H1 (cell line): ENCODE measurements around the gene IGFBP1. TPM values are rescaled to one million over a fixed set of nuclear protein-coding genes. Genes with fewer than 3 reads are reported as not detected.

Source experiments
- ATF2 ChIP-seq: IDR thresholded peaks from 2 replicates; pipeline ENCODE4 v1.6.1; 2012; ENCODE audit warnings: low read length, inconsistent platforms
- ATF3 ChIP-seq: IDR thresholded peaks from 2 replicates; pipeline ENCODE4 v1.6.1; 2011; ENCODE audit warnings: low read depth, mild to moderate bottlenecking, low read length; ENCODE audit not compliant: insufficient read depth
- BRCA1 ChIP-seq: IDR thresholded peaks from 2 replicates; pipeline ENCODE4 v1.6.1; 2012; ENCODE audit warnings: low read depth, low read length, improper control_type of control experiment
- CHD1 ChIP-seq: IDR thresholded peaks from 2 replicates; pipeline ENCODE4 v1.6.1; 2012; ENCODE audit warnings: low read depth, low read length, improper control_type of control experiment
- CHD2 ChIP-seq: IDR thresholded peaks from 2 replicates; pipeline ENCODE4 v1.6.1; 2012; ENCODE audit warnings: low read length, improper control_type of control experiment
- CREB1 ChIP-seq: IDR thresholded peaks from 2 replicates; pipeline ENCODE4 v1.6.1; 2012; ENCODE audit warnings: inconsistent platforms
- GTF2F1 ChIP-seq: IDR thresholded peaks from 2 replicates; pipeline ENCODE4 v1.6.1; 2012; ENCODE audit warnings: low read depth, low read length, improper control_type of control experiment, borderline replicate concordance
- HDAC2 ChIP-seq, 2 experiments: fragments of 300-600 bp in 1 of 2; sonication (generic) in 1 of 2; IDR thresholded peaks; 2 replicates each; pipeline ENCODE4 v1.6.1; 2011 to 2012; ENCODE audit warnings: low read depth in 2 of 2, low read length in 2 of 2, mild to moderate bottlenecking in 2 of 2, moderate library complexity in 2 of 2, borderline replicate concordance in 1 of 2, inconsistent platforms in 1 of 2
- JUND ChIP-seq: IDR thresholded peaks from 2 replicates; pipeline ENCODE4 v1.6.1; 2011; ENCODE audit warnings: mild to moderate bottlenecking, improper control_type of control experiment, low read length
- KDM4A ChIP-seq: IDR thresholded peaks from one replicate; pipeline ENCODE4 v1.7.1; 2012; ENCODE audit warnings: low read depth, mild to moderate bottlenecking, moderate library complexity, low read length, inconsistent platforms; ENCODE audit not compliant: severe bottlenecking
- NRF1 ChIP-seq: IDR thresholded peaks from 2 replicates; pipeline ENCODE4 v1.6.1; 2011; ENCODE audit warnings: mild to moderate bottlenecking, low read depth, low read length, improper control_type of control experiment
- PHF8 ChIP-seq: fragments of 200-600 bp; sonication (generic); conservative IDR thresholded peaks from 2 replicates; pipeline ENCODE4 v1.7.1; 2012; ENCODE audit warnings: low read depth, mild to moderate bottlenecking, inconsistent platforms, low read length, moderate library complexity
- POLR2A ChIP-seq, 2 experiments: IDR thresholded peaks; 1 replicate in 1 of 2; 2 replicates in 1 of 2; pipeline ENCODE4 v1.6.1; 2011; ENCODE audit warnings: low read depth in 2 of 2, low read length in 2 of 2, mild to moderate bottlenecking in 2 of 2; ENCODE audit errors: control extremely low read depth in 1 of 2
- RFX5 ChIP-seq: IDR thresholded peaks from 2 replicates; pipeline ENCODE4 v1.6.1; 2011; ENCODE audit warnings: low read depth, low read length, improper control_type of control experiment, borderline replicate concordance
- RXRA ChIP-seq: IDR thresholded peaks from 2 replicates; pipeline ENCODE4 v1.6.1; 2011; ENCODE audit warnings: low read depth, mild to moderate bottlenecking, low read length, moderate library complexity; ENCODE audit not compliant: insufficient read depth
- SIX5 ChIP-seq: IDR thresholded peaks from 2 replicates; pipeline ENCODE4 v1.6.1; 2011; ENCODE audit warnings: mild to moderate bottlenecking, low read depth, low read length
- TAF7 ChIP-seq: optimal IDR thresholded peaks from 2 replicates; pipeline ENCODE3; 2011; ENCODE audit warnings: low read depth, mild to moderate bottlenecking, inconsistent platforms, low read length, moderate library complexity, borderline replicate concordance
- TBP ChIP-seq: IDR thresholded peaks from 2 replicates; pipeline ENCODE4 v1.6.1; 2011; ENCODE audit warnings: low read depth, low read length, improper control_type of control experiment
- polyA plus RNA-seq, 7 experiments: library from polyadenylated mRNA; depleted of rRNA in 3 of 7; stranded (reverse) in 5 of 7; unstranded in 2 of 7; fragments of >200 nt in 5 of 7; fragments of 200-250 nt in 2 of 7; gene quantifications; 1 replicate in 5 of 7; 2 replicates in 1 of 7; 4 replicates in 1 of 7; pipeline versions ENCODE4 v1.2.1 to v1.2.3, GENCODE V29; 2011 to 2013; ENCODE audit warnings: missing spikeins in 2 of 7, mixed read lengths in 2 of 7
- total RNA-seq: library from RNA; stranded (reverse); fragmentation: NEBNext Ultra II Directional; extraction: Animal tissue kit (Norgen Biotek cat#: 25700); gene quantifications from 2 replicates; pipeline ENCODE4 v1.2.1, GENCODE V29; 2021

IGFBP1 gene
- total and polyA plus RNA-seq, 2 of the 8 experiments (the other 6 are each of a cell fraction or from before 2014, with no cell fraction given) = not detected

- peak; percentile 26; the same call in 1 of the 2 replicates for TF ChIP-seq NRF1
- TF ChIP-seq KDM4A = peak; percentile 95
- TF ChIP-seq BRCA1 = no peak
- no peak for TF ChIP-seq CHD2
- TF ChIP-seq HDAC2 (IDR thresholded peaks at IDR 0.05; ENCODE audit: borderline replicate concordance in 1 of 2, low read depth in 2 of 2, low read length in 2 of 2) = no peak
- TF ChIP-seq TBP = peak; percentile 65; the same call in 1 of the 2 replicates
- no peak for TF ChIP-seq GTF2F1
- TF ChIP-seq POLR2A (IDR thresholded peaks at IDR 0.05; ENCODE audit: control extremely low read depth in 1 of 2, low read depth in 2 of 2, low read length in 2 of 2) = no peak; a peak in 1 of 3 replicates
- no peak for TF ChIP-seq JUND
- TF ChIP-seq CREB1 = peak; percentile 80
- no peak for TF ChIP-seq SIX5
- no peak for TF ChIP-seq RXRA
- no peak for TF ChIP-seq CHD1
- TF ChIP-seq ATF2 = no peak
- TF ChIP-seq TAF7 = no peak
- TF ChIP-seq ATF3 = no peak
- TF ChIP-seq PHF8 = peak; percentile 52; the same call in 1 of the 2 replicates
- no peak for TF ChIP-seq RFX5
These were observed 32.5 kb downstream of the IGFBP1 start, which contains the start of gene IGFBP3 (continued) for GRCh38 chr7:45920502-45921380.
